Activated naive CD4-positive, alpha-beta T cell treated with anti-CD3 and anti-CD28 coated beads, Interleukin-2, amount 50 U/mL, for 72 hours (primary cell): ENCODE results near the gene ELP4. TPM values are rescaled to one million over a fixed set of nuclear protein-coding genes. Genes with fewer than 3 reads are reported as not detected.

Experiments
- ATAC-seq, 2 donors: fragments of 150-1000 bp; cut with Tn5 transposase; 2 replicates each; pipeline ENCODE4 v1.10.0; 2021; ENCODE audit warnings: mild to moderate bottlenecking in 2 of 2, moderate library complexity in 2 of 2
- DNase-seq, 2 donors: peaks; one replicate each; pipeline ENCODE4 v3.0.0; 2021 to 2022; ENCODE audit warnings: low spot score in 2 of 2
- H3K27ac Mint-ChIP-seq, 2 donors: one replicate each; pipeline ENCODE4 v1.8.0; 2022; ENCODE audit warnings: mild to moderate bottlenecking in 2 of 2, mixed read lengths in 2 of 2
- H3K36me3 Mint-ChIP-seq, 2 donors: one replicate each; pipeline ENCODE4 v1.8.0; 2022; ENCODE audit warnings: mixed read lengths in 2 of 2
- H3K9me3 Mint-ChIP-seq, 2 donors: one replicate each; pipeline ENCODE4 v1.8.0; 2022; ENCODE audit warnings: mixed read lengths in 2 of 2
- total RNA-seq, 2 donors: library from RNA; stranded (reverse); gene quantifications; one replicate each; pipeline ENCODE4 v1.2.3, GENCODE V29; 2022

ELP4 gene
- total RNA-seq, 2 donors from 2014 or later = 19.1 to 22.7 TPM

GRCh38 chr11:31803813-31804311 lies 294.3 kb downstream of the ELP4 start:
- Mint-ChIP-seq H3K9me3 (peaks cover 9 to 13% of the 10 kb centered on the region in 2 donors), H3K27ac (peak overlapping the region in 1 of 2 donors; percentile 12), H3K36me3 (peaks cover 19 to 64% of the 10 kb centered on the region in 2 donors)
- no peak for DNase-seq
- no peak for ATAC-seq

- peak overlapping the region in 1 of 2 donors; percentile 90 for H3K27ac Mint-ChIP-seq
- peaks cover 9 to 13% of the 10 kb centered on the region in 2 donors for H3K9me3 Mint-ChIP-seq
- ATAC-seq (no peak), DNase-seq (no peak)
- H3K36me3 Mint-ChIP-seq = peaks cover 19 to 70% of the 10 kb centered on the region in 2 donors
These were observed 294.9 kb downstream of the ELP4 start for GRCh38 chr11:31804312-31805036.

- H3K9me3 Mint-ChIP-seq = peaks cover 6 to 11% of the 10 kb centered on the region in 2 donors
- no peak for ATAC-seq
- no peak overlapping the region for H3K27ac Mint-ChIP-seq
- peak in 1 of 2 donors; percentile 2 for DNase-seq
- peaks cover 15 to 70% of the 10 kb centered on the region in 2 donors for H3K36me3 Mint-ChIP-seq
These were observed 295.6 kb downstream of the ELP4 start for GRCh38 chr11:31805037-31805628.

- H3K27ac Mint-ChIP-seq = no peak overlapping the region
- H3K36me3 Mint-ChIP-seq = peaks cover 9 to 66% of the 10 kb centered on the region in 2 donors
- DNase-seq = peak in 1 of 2 donors; percentile 6
- no peak for ATAC-seq
- H3K9me3 Mint-ChIP-seq = peaks cover 1 to 6% of the 10 kb centered on the region in 2 donors
These were observed 296.1 kb downstream of the ELP4 start for GRCh38 chr11:31805629-31806185.

DNA sequence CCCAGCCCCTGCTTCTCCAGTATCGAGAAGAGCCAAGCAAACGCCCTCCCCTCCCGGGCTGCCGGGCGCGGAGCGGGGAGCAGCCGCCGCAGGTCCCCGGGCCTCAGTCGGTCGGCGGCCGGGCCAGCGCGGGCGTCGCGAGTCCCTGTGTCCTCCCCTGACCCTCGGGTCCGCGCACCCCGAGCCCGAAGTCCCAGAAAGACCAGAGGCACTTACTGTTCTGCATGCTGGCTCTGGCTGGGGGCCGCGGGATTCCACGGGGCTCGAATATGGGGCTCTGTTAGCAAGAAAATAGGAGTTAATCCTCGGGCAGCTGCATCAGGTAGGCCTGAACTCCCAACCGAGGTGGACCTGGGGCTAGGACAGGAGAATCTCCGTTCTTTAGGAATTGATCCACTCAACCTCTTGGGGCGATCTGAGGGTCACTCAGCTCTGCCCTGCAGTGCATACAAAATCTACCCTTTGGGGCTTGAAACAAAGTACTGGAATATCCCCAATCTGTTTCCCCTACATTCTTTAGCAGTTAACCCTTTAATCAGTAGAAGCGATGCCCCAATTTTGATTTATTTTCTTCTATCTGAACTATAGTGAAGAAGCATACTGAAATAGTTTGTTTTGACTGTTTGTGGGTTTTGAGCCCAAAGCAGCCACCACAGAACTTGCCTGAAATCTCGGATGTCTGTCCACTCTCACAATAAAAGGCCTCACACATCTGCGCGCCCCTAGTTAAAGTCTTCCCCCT lies 296.8 kb downstream of the ELP4 start:
- DNase-seq (no peak), ATAC-seq (no peak)
- H3K9me3 Mint-ChIP-seq = peaks cover 0 to under 1% of the 10 kb centered on the region in 2 donors
- H3K27ac Mint-ChIP-seq = no peak overlapping the region
- peaks cover 7 to 64% of the 10 kb centered on the region in 2 donors for H3K36me3 Mint-ChIP-seq

- DNase-seq = no peak
- H3K27ac Mint-ChIP-seq = no peak overlapping the region
- peaks cover 7 to 67% of the 10 kb centered on the region in 2 donors for H3K36me3 Mint-ChIP-seq
- H3K9me3 Mint-ChIP-seq = no peaks in the 10 kb centered on the region
- no peak for ATAC-seq
These were observed 297.6 kb downstream of the ELP4 start for GRCh38 chr11:31806928-31807798.

DNA sequence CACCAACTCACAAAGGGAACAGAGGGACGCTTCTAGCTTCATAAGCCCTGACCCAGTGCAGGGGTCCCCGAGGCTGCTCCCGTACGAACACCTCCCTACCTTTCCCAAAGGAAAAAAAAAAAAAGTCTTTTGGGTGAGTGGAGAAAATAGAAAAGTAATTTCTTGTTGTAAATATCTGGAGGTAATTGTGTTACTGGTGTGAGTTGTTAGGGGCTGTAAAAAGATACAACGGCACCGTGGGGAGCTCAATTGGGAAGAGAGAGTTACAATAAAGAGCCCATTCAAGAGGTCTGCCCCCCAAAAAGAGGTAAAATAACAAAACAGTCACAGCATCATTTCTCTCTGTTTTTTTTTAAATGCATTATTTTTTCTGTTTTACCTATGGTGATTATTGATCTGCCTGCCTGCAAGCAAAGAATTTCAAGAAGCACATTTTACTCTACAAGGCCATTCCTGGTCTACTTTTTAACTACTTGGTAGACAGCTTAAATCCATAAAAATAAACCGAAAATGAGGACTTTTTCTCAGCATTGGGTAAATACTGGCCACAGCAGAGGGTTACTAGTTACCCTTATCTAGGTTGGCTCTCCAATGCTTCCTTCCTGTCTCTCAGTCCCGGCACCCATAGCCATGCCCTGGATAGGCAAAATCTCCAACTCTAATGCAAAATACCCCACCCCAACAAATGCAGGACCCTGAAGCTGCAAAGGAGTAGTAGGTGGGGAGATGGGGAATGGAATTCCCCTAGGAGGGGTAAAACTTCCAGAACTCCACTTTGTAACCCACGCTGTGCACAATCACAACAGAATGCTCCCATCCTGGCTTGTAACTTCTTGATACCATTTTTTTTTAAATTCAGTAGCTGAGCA lies 298.5 kb downstream of the ELP4 start:
- ATAC-seq (no peak), DNase-seq (peak in 1 of 2 donors; percentile 2)
- Mint-ChIP-seq H3K27ac (no peak overlapping the region), H3K9me3 (no peaks in the 10 kb centered on the region), H3K36me3 (peaks cover 7 to 63% of the 10 kb centered on the region in 2 donors)

DNA sequence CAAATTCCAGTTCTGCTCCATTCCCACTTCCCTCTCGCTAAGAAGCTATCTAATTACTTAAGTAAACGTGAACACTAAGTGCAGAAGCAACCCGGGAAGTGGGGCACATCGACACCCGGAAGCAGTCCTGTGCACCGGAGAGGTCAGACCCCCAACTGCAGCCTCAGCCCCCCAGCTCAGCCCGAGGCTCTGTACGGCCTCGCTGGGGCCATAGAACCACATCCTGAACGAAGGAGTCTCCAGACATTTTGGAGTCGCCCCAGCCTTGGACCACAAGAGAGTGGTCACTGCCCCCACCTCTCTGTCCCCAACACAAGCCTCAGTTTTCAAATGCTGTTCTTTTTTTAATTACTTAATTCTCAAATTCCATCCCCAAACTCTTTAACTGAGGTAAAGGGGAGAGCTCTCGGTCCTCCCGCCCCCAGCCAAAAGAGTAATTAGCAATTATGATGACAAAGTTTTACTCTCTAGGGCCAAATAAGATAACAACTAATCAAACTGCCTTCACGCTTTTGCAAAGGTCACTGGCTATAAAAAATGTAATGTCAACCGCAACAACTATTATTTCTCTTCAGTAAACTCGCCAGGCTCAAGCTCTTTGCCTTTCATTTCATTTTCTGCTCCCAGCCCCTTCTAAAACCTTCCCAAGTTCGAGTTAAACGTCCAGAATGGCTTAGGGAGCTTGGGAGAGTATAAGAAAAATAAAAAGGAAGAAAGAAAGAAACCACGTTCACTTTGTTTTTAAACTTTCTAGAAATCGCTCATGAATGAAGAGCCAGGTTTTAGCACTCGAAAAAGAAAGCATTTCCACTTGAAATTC lies 299.4 kb downstream of the ELP4 start:
- DNase-seq = no peak
- ATAC-seq = no peak
- Mint-ChIP-seq H3K27ac (no peak overlapping the region), H3K36me3 (peaks cover 7 to 54% of the 10 kb centered on the region in 2 donors), H3K9me3 (no peaks in the 10 kb centered on the region)

GRCh38 chr11:31809541-31809856 lies 299.9 kb downstream of the ELP4 start:
- ATAC-seq (no peak), DNase-seq (no peak)
- no peaks in the 10 kb centered on the region for H3K9me3 Mint-ChIP-seq
- no peak overlapping the region for H3K27ac Mint-ChIP-seq
- H3K36me3 Mint-ChIP-seq = peaks cover 4 to 48% of the 10 kb centered on the region in 2 donors

DNA sequence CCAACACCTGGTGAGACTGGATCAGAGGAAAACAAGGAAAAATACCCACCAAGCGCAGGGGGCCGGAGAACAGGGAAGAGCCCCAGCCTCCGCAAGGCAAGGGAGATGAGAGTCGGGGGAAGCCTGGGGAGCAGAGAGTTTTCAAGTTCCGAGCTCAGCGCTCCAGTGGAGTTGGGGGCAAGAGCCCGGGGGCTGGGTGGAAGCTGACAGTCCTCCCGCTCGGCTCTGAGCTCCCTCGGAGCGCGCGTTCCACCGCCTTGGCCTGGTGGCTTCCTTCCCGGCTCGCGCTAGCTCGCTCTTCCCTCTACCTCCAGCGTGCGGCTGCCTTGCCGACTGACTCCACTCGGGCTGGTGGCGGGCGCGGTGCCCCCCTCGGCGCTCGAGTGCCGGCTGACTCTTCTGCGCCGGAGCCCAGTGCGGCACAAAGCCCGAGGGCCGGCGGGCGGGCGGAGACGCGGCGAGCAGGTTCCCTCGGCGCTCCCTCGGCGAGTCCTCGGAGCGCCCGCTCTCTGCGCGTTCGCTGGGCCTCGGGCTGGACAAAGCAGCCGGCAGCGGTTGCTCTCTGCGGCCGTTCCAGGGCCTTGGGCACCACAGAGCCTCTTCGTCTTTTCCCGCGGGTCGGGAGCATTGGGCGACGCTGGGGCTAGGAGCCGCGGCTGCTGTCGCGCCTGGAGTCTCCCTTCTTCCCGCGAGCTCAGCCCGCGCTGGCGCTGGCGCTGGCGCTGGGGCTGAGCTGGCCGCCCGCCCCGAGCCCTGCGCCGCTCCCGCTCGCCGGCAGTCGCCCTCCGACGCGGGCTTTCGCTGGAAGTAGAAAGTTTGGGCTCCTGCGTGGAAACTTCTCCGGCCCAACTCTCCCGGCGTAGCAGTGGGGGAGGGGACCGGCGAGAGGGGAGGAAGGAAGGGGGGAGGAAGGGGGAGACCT lies 300.6 kb downstream of the ELP4 start:
- DNase-seq = no peak
- peaks cover 0 to 50% of the 10 kb centered on the region in 2 donors for H3K36me3 Mint-ChIP-seq
- H3K9me3 Mint-ChIP-seq = no peaks in the 10 kb centered on the region
- peak in 1 of 2 donors; percentile 26 for ATAC-seq
- H3K27ac Mint-ChIP-seq = no peak overlapping the region

GRCh38 chr11:31810779-31811647 lies 301.4 kb downstream of the ELP4 start, which contains the start of gene PAX6:
PAX6 (minus strand) TSS chr11:31811322; CDS start chr11:31806411, 4,911 bp downstream.
- ATAC-seq (peak; percentile 71 to 74), DNase-seq (no peak)
- H3K36me3 Mint-ChIP-seq = peaks cover 0 to 52% of the 10 kb centered on the region in 2 donors
- H3K9me3 Mint-ChIP-seq = no peaks in the 10 kb centered on the region
- no peak within 1 kb of the TSS for H3K27ac Mint-ChIP-seq

DNA sequence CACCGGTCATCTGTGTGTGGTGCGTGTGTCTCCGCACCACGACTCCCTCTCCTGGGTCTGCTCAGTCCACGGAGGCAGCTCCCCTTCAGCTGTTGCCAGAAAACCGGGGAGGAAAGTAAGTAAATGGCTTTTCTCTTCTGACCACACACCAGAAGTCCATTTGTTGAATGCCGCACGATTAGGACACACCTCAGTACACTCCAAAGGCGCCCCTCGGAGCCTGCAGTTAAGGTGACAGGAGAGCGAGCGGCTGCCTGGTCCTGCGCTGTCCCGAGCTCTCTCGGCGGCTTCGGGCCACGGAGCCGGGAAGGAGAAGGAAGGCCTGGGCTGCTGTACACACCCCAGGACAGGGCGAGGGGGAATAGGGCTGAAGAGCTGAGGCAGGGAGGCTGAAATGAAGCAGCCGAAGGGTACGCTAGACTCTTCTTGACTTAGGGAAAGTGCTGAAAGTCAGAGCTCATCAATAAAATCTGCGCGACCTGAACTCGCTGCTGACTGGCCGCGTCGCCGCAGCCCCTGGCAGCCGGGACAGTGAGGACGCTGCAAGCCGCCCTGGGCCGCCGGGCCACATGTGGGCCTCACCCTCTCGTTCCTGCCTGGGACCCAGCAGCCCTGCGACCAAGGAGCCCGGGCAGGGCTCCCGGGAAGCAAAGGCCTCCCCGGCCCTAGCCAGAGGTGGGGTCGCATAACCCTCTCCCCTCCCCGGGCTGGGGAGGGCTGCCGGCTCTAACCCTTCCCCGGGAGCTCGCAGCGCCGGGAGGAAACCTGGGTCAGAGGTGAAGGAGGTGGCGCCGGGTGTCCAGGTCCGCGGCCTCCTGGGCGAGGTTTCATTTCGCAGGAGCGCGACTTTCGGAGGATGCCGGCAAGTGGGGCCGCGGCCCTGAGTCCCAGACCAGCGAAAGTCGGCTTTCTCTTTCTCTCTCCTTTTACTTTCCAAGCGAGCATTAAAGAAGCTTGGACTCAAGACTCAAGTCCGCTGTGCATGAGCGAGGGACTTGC lies 303.1 kb downstream of the ELP4 start:
- Mint-ChIP-seq H3K36me3 (peaks cover 0 to 50% of the 10 kb centered on the region in 2 donors), H3K9me3 (no peaks in the 10 kb centered on the region), H3K27ac (no peak overlapping the region)
- DNase-seq (no peak), ATAC-seq (no peak)
